ENCODE results near the gene PPFIA3. TPM values are rescaled to one million over a fixed set of nuclear protein-coding genes. Genes with fewer than 3 reads are reported as not detected.

The PPFIA3 gene
- total RNA-seq, 1 donor from 2014 or later: 3.3 TPM

- no peak for DNase-seq (ENCODE audit: low read depth)
- H3K4me3 ChIP-seq (ENCODE audit: low read depth, low read length): peak overlapping the region; percentile 56
- TF ChIP-seq, protein P1, sequence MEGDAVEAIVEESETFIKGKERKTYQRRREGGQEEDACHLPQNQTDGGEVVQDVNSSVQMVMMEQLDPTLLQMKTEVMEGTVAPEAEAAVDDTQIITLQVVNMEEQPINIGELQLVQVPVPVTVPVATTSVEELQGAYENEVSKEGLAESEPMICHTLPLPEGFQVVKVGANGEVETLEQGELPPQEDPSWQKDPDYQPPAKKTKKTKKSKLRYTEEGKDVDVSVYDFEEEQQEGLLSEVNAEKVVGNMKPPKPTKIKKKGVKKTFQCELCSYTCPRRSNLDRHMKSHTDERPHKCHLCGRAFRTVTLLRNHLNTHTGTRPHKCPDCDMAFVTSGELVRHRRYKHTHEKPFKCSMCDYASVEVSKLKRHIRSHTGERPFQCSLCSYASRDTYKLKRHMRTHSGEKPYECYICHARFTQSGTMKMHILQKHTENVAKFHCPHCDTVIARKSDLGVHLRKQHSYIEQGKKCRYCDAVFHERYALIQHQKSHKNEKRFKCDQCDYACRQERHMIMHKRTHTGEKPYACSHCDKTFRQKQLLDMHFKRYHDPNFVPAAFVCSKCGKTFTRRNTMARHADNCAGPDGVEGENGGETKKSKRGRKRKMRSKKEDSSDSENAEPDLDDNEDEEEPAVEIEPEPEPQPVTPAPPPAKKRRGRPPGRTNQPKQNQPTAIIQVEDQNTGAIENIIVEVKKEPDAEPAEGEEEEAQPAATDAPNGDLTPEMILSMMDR (conservative IDR thresholded peaks at IDR 0.05; ENCODE audit: low read depth, low read length): peak; percentile 3
Observed at GRCh38 chr19:49127674-49128544, 8.6 kb downstream of the PPFIA3 start.

DNA sequence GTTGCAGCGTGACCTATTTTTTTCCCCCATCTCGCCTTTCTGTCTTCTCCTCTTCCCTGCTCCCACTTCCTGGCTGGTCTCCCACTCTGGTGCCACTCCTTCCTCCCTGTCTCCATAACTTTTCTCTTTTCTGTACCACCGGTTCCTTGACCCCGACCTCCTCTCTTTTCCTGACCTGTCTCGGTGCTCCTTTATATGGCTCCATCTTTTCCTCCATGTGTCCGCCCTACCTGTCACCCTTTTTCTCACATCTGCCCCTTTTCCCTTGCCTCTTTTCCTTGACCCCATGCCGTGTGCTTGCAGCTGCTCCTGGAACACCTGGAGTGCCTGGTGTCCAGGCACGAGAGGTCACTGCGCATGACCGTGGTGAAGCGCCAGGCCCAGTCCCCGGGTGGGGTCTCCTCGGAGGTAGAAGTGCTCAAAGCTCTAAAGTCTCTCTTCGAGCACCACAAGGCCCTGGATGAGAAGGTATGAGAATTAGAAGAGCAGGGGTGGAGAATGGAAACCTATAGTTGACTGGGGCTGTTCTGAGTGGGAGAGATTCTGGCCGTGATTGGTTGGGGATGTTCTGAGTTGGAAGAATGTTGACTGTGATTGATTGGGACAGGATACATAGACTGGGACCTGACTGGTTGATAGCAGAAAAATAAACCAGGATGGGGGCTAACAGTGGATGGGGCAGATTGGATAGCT lies 9.3 kb downstream of the PPFIA3 start:
- peak overlapping the region; percentile 56 for H3K4me3 ChIP-seq (ENCODE audit: low read depth, low read length)
- TF ChIP-seq, protein P1 (conservative IDR thresholded peaks at IDR 0.05; ENCODE audit: low read depth, low read length): no peak
- DNase-seq (ENCODE audit: low read depth): no peak

DNA sequence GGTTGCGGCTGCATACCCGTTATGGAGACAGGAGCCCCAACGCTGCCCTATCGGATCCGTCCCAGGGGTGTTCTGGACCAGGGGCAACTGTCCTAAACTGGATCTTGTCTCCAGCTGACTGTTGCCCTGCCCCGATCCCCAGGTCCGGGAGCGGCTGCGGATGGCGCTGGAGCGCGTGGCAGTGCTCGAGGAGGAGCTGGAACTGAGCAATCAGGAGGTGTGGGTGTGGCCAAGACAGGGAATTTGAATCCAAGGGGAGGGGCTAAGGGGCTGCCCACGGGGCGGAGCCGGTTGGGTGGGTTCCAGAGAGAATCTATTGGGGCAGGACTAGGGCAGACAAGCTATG lies 9.9 kb downstream of the PPFIA3 start:
- H3K4me3 ChIP-seq (ENCODE audit: low read depth, low read length): no peak overlapping the region
- no peak for DNase-seq (ENCODE audit: low read depth)
- TF ChIP-seq, protein P1 (conservative IDR thresholded peaks at IDR 0.05; ENCODE audit: low read depth, low read length): no peak

GRCh38 chr19:49130325-49130724 lies 11.0 kb downstream of the PPFIA3 start:
- TF ChIP-seq, protein P1 (conservative IDR thresholded peaks at IDR 0.05; ENCODE audit: low read depth, low read length): no peak

GRCh38 chr19:49132974-49133609 lies 13.7 kb downstream of the PPFIA3 start:
- TF ChIP-seq, protein P1 (conservative IDR thresholded peaks at IDR 0.05; ENCODE audit: low read depth, low read length): no peak
- no peak for DNase-seq (ENCODE audit: low read depth)
- peak overlapping the region; percentile 42 for H3K4me3 ChIP-seq (ENCODE audit: low read depth, low read length)

More at GRCh38 chr19:49130325-49130724, 11.0 kb downstream of the PPFIA3 start:
- DNase-seq (ENCODE audit: low read depth): no peak
- no peak overlapping the region for H3K4me3 ChIP-seq (ENCODE audit: low read depth, low read length)

DNA sequence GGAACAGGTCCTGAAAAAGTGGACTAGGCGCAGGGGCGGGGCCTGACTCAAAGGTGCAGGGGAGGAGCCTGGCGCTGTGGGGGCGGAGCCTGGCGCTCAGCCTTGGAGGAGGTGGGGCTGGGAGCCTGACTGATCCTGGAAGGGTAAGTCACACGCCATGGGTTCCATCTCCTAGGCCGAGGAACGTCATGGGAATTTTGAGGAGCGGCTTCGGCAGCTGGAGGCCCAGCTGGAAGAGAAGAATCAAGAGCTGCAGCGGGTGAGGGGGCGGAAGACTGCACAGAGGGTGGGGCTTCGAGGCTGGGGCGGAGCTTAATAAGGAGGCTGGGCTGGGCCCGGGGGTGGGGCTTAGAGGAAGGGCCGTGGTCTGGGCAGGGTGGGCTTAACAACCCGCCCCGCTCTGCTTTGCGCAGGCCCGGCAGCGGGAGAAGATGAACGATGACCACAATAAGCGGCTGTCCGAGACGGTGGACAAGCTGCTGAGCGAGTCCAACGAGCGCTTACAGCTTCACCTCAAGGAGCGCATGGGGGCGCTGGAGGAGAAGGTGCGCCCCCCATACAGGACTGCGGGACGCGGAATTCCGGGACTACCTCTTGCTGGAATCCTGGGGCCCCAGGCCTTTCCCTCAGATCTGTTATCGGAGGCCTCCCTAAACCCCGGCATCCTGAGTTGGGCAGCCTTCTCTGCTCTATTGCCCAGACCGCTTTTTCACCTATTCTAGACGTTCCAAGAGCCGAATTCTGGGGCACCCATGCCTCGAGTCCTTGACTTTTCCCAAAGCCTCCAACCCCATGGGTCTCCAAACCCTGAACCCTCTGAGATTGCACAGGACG lies 14.5 kb downstream of the PPFIA3 start:
- H3K4me3 ChIP-seq (ENCODE audit: low read depth, low read length): peak overlapping the region; percentile 42
- TF ChIP-seq, protein P1 (conservative IDR thresholded peaks at IDR 0.05; ENCODE audit: low read depth, low read length): peak; percentile 21
- DNase-seq (ENCODE audit: low read depth): no peak
